Progenitor cell of endocrine pancreas (in vitro differentiated cells): ENCODE results near the gene RIMBP2. TPM values are rescaled to one million over a fixed set of nuclear protein-coding genes. Genes with fewer than 3 reads are reported as not detected.

Experiments used
- DNase-seq: peaks from one replicate; pipeline ENCODE4 v3.0.0; 2021; ENCODE audit warnings: low spot score; ENCODE audit not compliant: unreplicated experiment
- H3K27ac Mint-ChIP-seq: 2 replicates; pipeline ENCODE4 v1.8.0; 2021; ENCODE audit warnings: mild to moderate bottlenecking, moderate library complexity, mixed read lengths
- H3K27me3 Mint-ChIP-seq: 2 replicates; pipeline ENCODE4 v1.8.0; 2021; ENCODE audit warnings: mixed read lengths
- H3K36me3 Mint-ChIP-seq: 2 replicates; pipeline ENCODE4 v1.8.0; 2022; ENCODE audit warnings: mixed read lengths; ENCODE audit not compliant: insufficient read depth
- H3K4me1 Mint-ChIP-seq: 2 replicates; pipeline ENCODE4 v1.8.0; 2021; ENCODE audit warnings: low read depth, mixed read lengths
- H3K4me3 Mint-ChIP-seq: 2 replicates; pipeline ENCODE4 v1.8.0; 2021; ENCODE audit warnings: low read depth, mild to moderate bottlenecking, moderate library complexity, mixed read lengths
- H3K9me3 Mint-ChIP-seq: 2 replicates; pipeline ENCODE4 v1.8.0; 2021; ENCODE audit warnings: low read depth, mixed read lengths
- CTCF ChIP-seq: fragments of 200-600 bp; sonication (generic); IDR thresholded peaks from one replicate; pipeline ENCODE4 v1.5.0; 2021; ENCODE audit warnings: antibody characterized with exemption, mild to moderate bottlenecking; ENCODE audit not compliant: unreplicated experiment
- total RNA-seq: library from RNA; stranded (reverse); gene quantifications from 2 replicates; pipeline ENCODE4 v1.2.1, GENCODE V29; 2021

The RIMBP2 gene
- total RNA-seq, 1 donor from 2014 or later, result 31.6 TPM

GRCh38 chr12:130351326-130351725 lies 364.8 kb downstream of the RIMBP2 start:
- H3K27me3 Mint-ChIP-seq, result peaks cover 64% of the 10 kb centered on the region
- no peak overlapping the region for H3K4me3 Mint-ChIP-seq
- H3K4me1 Mint-ChIP-seq, result no peaks in the 10 kb centered on the region
- H3K9me3 Mint-ChIP-seq, result no peaks in the 10 kb centered on the region
- no peak overlapping the region for H3K27ac Mint-ChIP-seq
- H3K36me3 Mint-ChIP-seq, result no peaks in the 10 kb centered on the region
- TF ChIP-seq CTCF, result no peak
- DNase-seq, result no peak

GRCh38 chr12:130350715-130351114 lies 365.4 kb downstream of the RIMBP2 start:
- Mint-ChIP-seq H3K4me3 (no peak overlapping the region), H3K36me3 (no peaks in the 10 kb centered on the region), H3K27ac (no peak overlapping the region), H3K4me1 (no peaks in the 10 kb centered on the region), H3K9me3 (no peaks in the 10 kb centered on the region), H3K27me3 (peaks cover 64% of the 10 kb centered on the region)
- no peak for DNase-seq
- no peak for TF ChIP-seq CTCF

GRCh38 chr12:130347588-130347987 lies 368.5 kb downstream of the RIMBP2 start:
- DNase-seq, result no peak
- no peak overlapping the region for H3K4me3 Mint-ChIP-seq
- no peaks in the 10 kb centered on the region for H3K9me3 Mint-ChIP-seq
- H3K27me3 Mint-ChIP-seq, result peaks cover 48% of the 10 kb centered on the region
- TF ChIP-seq CTCF, result no peak
- no peaks in the 10 kb centered on the region for H3K36me3 Mint-ChIP-seq
- H3K27ac Mint-ChIP-seq, result no peak overlapping the region
- no peaks in the 10 kb centered on the region for H3K4me1 Mint-ChIP-seq

Other genes with a start within 250 kb of the RIMBP2 start
- gene STX2, start 123.0 kb upstream of the RIMBP2 start, total RNA-seq, result 20.5 and 22.4 TPM in 2 replicates
- gene RAN, start 155.8 kb upstream of the RIMBP2 start, total RNA-seq, result 803 and 832 TPM in 2 replicates
- 4.0 and 6.6 TPM in 2 replicates for gene ADGRD1, start 237.6 kb upstream of the RIMBP2 start, total RNA-seq